Tibial artery (tissue), 4 donors: ENCODE results near the gene TSC22D1.

ENCODE experiments used
- DNase-seq, 2 donors: peaks; one replicate each; pipeline ENCODE4 v3.0.0-alpha.2; 2019
- H3K27ac ChIP-seq, 2 donors: fragments of 200-600 bp; sonication (generic) in 1 of 2; 1 replicate in 1 of 2; 2 replicates in 1 of 2; pipeline ENCODE4 v1.5.1; 2018 to 2019; ENCODE audit warnings: mild to moderate bottlenecking in 1 of 2
- H3K27me3 ChIP-seq, 2 donors: fragments of 200-600 bp; sonication (generic) in 1 of 2; one replicate each; pipeline versions ENCODE4 v1.5.1 to v1.6.0; 2016 to 2019
- H3K36me3 ChIP-seq, 3 donors: fragments of 200-600 bp; sonication (generic) in 2 of 3; one replicate each; pipeline ENCODE4 v1.5.1; 2016 to 2019; ENCODE audit warnings: mild to moderate bottlenecking in 2 of 3
- H3K4me1 ChIP-seq, 4 donors: fragments of 200-600 bp; sonication (generic) in 2 of 4; 1 replicate in 3 of 4; 2 replicates in 1 of 4; pipeline ENCODE4 v1.5.1; 2016 to 2019
- H3K4me3 ChIP-seq, 2 donors: fragments of 200-600 bp; sonication (generic) in 1 of 2; 1 replicate in 1 of 2; 2 replicates in 1 of 2; pipeline ENCODE4 v1.5.1; 2018 to 2019; ENCODE audit warnings: mild to moderate bottlenecking in 2 of 2
- H3K9me3 ChIP-seq, 3 donors: fragments of 200-600 bp; sonication (generic) in 1 of 3; one replicate each; pipeline ENCODE4 v1.5.1; 2016 to 2019
- CTCF ChIP-seq, 2 experiments: fragments of 200-600 bp in 1 of 2; fragments of 450-650 bp in 1 of 2; IDR thresholded peaks; one replicate each; pipeline ENCODE4 v1.5.1; 2017 to 2019; ENCODE audit warnings: antibody characterized with exemption in 2 of 2, mild to moderate bottlenecking in 1 of 2, moderate library complexity in 1 of 2
- intact Hi-C: fragments of 100-400 bp; cut with DNase I; formaldehyde crosslinking; loops from one replicate; pipeline ENCODE4 v1.15.0; 2023; ENCODE audit warnings: low total_unique reads

TSC22D1 gene

GRCh38 chr13:44448373-44448772 is 127.8 kb downstream of the TSC22D1 start:
- no peaks in the 10 kb centered on the region for H3K27me3 ChIP-seq

GRCh38 chr13:44447783-44448321 is 128.3 kb downstream of the TSC22D1 start:
- no peak for DNase-seq
- Histone ChIP-seq H3K9me3 (no peaks in the 10 kb centered on the region), H3K36me3 (no peaks in the 10 kb centered on the region), H3K4me1 (peaks cover 0 to 28% (median 10%) of the 10 kb centered on the region in 4 donors), H3K4me3 (no peak overlapping the region), H3K27me3 (no peaks in the 10 kb centered on the region), H3K27ac (peak overlapping the region; percentile 26 to 30)
- TF ChIP-seq CTCF (IDR thresholded peaks at IDR 0.05), result no peak
- intact Hi-C loops, result no loop called here

More at GRCh38 chr13:44448373-44448772, 127.8 kb downstream of the TSC22D1 start:
- Histone ChIP-seq H3K36me3 (no peaks in the 10 kb centered on the region), H3K9me3 (no peaks in the 10 kb centered on the region), H3K27ac (peak overlapping the region; percentile 26 to 30), H3K4me1 (peaks cover 0 to 28% (median 10%) of the 10 kb centered on the region in 4 donors), H3K4me3 (no peak overlapping the region)
- no peak for TF ChIP-seq CTCF (IDR thresholded peaks at IDR 0.05)
- intact Hi-C loops, result no loop called here
- DNase-seq, result no peak

GRCh38 chr13:44440046-44440608 is 136.0 kb downstream of the TSC22D1 start:
- H3K27me3 ChIP-seq, result no peaks in the 10 kb centered on the region
- peaks cover 0 to 33% (median 9%) of the 10 kb centered on the region in 4 donors for H3K4me1 ChIP-seq
- no peaks in the 10 kb centered on the region for H3K9me3 ChIP-seq
- H3K4me3 ChIP-seq, result no peak overlapping the region
- intact Hi-C loops, result no loop called here
- no peak for TF ChIP-seq CTCF (IDR thresholded peaks at IDR 0.05)
- no peak for DNase-seq
- H3K36me3 ChIP-seq, result peaks cover 0 to 6% (median 3%) of the 10 kb centered on the region in 3 donors
- H3K27ac ChIP-seq, result no peak overlapping the region

- intact Hi-C loops, result loop anchor here (5.0 kb wide), 3 partner anchors 33 to 532 kb away; no protein-coding TSS in a partner anchor
- TF ChIP-seq CTCF (IDR thresholded peaks at IDR 0.05), result no peak
- H3K4me3 ChIP-seq, result no peak overlapping the region
- H3K27ac ChIP-seq, result no peak overlapping the region
- no peaks in the 10 kb centered on the region for H3K9me3 ChIP-seq
- H3K4me1 ChIP-seq, result peaks cover 0 to 33% (median 9%) of the 10 kb centered on the region in 4 donors
- no peak for DNase-seq
- H3K36me3 ChIP-seq, result peaks cover 4 to 10% (median 8%) of the 10 kb centered on the region in 3 donors
- no peaks in the 10 kb centered on the region for H3K27me3 ChIP-seq
Measured at GRCh38 chr13:44439452-44440024, 136.6 kb downstream of the TSC22D1 start.

- Histone ChIP-seq H3K36me3 (peaks cover 16 to 23% (median 22%) of the 10 kb centered on the region in 3 donors), H3K27ac (no peak overlapping the region), H3K4me1 (peaks cover 0 to 43% (median 9%) of the 10 kb centered on the region in 4 donors), H3K9me3 (no peaks in the 10 kb centered on the region), H3K4me3 (no peak overlapping the region), H3K27me3 (no peaks in the 10 kb centered on the region)
- intact Hi-C loops, result loop anchor here (5.0 kb wide), 3 partner anchors 34 to 531 kb away; no protein-coding TSS in a partner anchor
- TF ChIP-seq CTCF (IDR thresholded peaks at IDR 0.05), result no peak
- no peak for DNase-seq
Measured at GRCh38 chr13:44438234-44438579, 137.9 kb downstream of the TSC22D1 start.
